Stimulated activated CD4-positive, alpha-beta T cell treated with anti-CD3 and anti-CD28 coated beads, TNF-alpha, amount 100 ng/mL, for 48 hours (primary cell): ENCODE measurements around the gene TJAP1.

Experiments
- DNase-seq, 3 donors: peaks; one replicate each; pipeline ENCODE4 v3.0.0-alpha.2; 2020; ENCODE audit warnings: low read depth in 3 of 3

TJAP1 gene

GRCh38 chr6:43477235-43478007 lies at the start of gene TJAP1:
Gene TJAP1 (plus strand): TSS chr6:43477570. CDS start chr6:43499002, 21,432 bp downstream.
- peak; percentile 93 to 99 (median 93) for DNase-seq

DNA sequence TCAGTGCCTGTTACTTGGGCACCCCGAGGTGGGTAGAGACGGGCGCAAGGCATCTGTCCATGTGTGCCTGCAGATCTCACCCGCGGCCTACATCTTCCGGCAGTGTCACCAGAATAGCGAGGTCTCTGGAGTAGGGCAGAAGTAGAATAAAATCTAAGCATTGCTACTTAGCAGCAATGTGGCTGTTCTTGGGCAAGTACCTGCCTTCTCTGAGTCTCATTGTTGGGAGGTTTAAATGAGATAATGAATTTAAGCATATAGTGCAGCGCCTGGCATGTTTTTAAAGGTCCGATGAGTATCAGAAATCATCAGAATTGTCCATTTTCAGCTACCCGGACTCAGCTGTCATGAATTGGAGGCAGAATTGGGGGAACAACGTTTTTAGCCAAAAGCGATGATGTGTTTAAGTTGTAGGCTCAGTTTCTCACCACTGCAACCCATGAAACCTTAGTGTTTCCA lies 49.2 kb upstream of the TJAP1 start:
- DNase-seq: no peak

DNA sequence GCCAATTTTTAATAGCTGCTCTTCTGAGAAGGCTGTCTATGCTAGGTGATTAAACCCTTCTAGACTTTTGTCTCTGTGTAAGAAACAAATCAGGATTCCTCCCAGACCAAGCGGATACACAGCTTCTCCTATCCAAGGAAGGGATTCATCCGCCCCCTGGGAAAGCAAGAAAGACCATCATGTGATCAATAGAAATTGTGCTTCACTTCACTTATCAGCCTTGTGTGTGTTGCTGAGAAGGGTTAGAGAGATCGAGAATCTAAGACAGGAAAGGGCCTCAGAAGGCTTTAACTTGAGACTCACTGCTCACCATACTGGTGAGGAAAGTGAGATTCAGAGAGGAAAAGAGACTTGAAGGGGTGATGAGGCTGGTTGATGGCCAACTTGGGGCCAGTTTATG lies 48.5 kb upstream of the TJAP1 start:
- DNase-seq: no peak

DNA sequence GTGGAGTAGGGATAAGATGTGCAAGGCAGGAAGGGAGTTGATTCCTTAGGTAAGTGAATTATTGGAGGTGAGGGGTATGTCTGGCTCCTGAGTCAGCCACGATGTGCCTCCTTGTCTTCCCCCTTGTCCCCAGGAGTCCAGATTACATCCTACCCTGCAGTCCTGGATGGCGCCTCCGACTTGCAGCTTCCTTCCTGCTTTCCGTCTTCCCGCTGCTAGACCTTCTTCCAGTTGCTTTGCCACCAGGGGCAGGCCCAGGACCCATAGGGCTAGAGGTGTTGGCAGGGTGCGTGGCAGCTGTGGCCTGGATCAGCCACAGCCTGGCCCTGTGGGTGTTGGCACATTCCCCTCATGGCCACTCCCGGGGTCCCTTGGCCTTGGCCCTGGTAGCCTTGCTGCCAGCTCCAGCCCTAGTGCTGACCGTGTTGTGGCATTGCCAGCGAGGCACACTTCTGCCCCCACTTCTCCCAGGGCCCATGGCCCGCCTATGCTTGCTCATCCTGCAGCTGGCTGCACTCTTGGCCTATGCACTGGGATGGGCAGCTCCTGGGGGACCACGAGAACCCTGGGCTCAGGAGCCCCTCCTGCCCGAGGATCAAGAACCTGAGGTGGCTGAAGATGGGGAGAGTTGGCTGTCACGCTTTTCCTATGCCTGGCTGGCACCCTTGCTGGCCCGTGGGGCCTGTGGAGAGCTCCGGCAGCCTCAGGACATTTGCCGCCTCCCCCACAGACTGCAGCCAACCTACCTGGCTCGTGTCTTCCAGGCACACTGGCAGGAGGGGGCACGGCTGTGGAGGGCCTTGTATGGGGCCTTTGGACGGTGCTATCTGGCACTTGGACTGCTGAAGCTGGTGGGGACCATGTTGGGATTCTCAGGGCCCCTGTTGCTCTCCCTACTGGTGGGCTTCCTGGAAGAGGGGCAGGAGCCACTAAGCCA lies 45.1 kb upstream of the TJAP1 start:
- no peak for DNase-seq

DNA sequence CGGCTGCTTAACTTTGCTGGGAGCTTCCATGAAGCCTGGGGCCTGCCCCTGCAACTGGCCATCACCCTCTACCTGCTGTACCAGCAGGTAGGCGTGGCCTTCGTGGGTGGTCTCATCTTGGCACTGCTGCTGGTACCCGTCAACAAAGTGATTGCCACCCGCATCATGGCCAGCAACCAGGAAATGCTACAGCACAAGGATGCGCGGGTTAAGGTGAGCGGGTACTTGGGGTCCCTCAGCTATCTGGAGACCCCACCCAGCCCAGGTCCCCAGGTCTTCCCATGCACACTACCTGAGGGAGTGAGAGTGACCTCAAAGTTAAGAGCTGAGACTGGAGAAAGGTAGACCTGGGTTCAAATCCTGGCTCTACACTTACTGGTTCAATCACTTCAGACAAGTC lies 44.2 kb upstream of the TJAP1 start:
- DNase-seq: no peak

DNA sequence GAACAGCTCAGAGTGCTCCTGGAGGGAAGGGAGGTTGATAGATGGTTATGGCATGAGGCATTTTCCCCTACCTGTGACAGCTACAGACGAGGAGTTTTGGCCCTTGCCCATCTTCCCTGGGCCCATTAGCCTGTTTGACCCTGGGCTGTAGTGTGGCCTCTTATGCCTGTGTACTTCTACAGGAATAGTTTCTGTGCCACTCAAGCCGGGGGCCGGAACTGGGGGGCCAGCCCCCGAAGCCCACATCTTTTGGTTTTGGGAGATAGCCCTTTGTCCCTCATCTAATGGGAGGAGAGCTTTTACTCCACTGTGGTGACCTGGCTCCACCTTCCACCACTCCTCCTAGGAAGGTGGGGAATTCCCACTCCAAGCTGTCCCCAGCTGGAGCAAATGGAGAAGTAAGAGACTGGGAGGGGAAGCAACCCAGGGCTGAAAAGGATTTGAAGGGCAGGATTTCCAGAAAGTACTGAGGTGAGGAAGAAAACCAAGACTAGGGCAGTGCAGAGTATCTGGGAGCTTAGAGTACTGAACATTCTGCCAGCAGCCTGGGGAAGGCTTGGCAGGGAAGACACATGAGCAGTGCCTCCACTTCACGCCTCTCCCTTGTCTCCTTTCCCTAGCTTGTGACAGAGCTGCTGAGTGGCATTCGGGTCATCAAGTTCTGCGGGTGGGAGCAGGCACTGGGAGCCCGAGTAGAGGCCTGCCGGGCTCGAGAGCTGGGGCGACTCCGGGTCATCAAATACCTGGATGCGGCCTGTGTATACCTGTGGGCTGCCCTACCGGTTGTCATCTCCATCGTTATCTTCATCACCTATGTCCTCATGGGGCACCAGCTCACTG lies 43.1 kb upstream of the TJAP1 start:
- DNase-seq: no peak

DNA sequence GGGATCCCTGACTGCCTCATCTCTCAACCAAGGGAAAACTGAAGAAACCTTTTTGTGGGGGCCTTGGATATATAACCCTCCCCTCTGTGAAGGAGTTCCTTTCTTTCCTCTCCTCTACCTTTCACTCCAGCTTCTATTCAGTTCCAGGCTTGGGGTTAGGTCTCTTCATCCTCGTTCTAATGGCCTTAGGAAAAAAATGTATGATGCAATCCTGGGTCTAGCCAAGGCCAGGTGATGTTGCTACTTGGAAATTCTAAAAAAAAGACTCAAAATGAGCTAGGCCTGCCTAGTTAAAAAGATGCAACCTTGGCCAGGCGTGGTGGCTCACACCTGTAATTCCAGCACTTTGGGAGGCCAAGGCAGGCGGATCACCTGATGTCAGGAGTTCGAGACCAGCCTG lies 42.4 kb upstream of the TJAP1 start:
- no peak for DNase-seq

DNA sequence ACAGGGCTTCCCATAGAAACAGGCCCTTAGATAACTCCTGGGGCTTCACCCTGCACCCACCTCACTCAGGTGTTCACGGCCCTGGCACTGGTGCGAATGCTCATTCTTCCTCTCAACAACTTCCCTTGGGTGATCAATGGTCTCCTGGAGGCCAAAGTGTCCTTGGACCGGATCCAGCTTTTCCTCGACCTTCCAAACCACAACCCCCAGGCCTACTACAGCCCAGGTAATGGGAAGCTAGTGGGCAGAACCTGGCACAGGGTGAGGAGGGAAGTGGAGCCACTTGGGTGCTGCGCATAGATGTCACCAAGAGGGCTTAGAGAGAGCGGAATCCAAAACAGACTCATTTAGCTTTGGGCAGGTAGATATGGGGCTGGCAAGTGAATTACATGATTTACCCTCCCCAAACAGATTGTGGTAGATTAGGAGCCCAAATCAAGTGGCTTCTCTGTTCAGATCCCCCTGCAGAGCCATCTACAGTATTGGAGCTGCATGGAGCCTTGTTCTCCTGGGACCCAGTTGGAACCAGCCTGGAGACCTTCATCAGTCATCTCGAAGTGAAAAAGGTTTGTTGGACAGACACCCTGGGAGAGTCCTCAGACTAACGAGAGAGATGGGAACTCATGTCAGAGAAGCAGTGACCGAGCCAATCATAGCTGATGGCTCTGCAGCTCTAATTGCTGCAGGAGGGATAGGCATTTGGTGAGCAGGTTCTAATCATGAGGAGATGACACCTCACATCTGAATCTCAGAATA lies 41.5 kb upstream of the TJAP1 start:
- no peak for DNase-seq

DNA sequence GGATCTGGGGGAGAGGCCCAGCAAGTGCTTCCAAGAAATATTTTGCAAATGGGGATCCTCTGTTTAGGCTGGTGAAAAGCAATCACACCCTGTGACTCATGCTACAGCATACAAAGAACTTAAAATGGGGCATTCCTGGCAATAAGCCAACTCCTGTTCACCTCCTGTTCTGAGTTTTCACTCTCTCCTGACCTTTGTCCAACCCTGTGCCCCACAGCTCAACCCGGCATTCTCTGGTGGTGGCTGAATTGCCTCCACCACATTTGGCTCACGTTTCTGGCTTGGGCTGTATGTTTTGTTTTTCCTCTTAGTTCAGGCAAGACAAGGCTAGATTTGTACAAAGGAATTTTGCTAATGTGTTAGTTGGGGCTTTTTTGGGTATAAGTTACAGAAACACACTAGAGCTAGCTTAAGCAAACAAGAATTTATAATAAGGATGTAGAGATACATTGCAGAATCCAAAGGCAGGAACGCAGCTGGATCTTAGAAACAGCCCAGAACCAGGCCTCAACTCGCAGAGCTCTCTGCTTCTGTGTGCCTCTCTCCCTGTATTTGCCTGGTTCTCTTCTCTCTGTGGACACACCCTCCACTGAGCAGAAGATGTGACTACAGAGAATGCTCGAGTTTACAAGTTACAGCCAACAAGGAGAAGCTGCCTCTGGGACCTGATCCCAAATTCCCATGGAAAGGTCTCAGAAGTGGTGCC lies 40.6 kb upstream of the TJAP1 start:
- DNase-seq: no peak

DNA sequence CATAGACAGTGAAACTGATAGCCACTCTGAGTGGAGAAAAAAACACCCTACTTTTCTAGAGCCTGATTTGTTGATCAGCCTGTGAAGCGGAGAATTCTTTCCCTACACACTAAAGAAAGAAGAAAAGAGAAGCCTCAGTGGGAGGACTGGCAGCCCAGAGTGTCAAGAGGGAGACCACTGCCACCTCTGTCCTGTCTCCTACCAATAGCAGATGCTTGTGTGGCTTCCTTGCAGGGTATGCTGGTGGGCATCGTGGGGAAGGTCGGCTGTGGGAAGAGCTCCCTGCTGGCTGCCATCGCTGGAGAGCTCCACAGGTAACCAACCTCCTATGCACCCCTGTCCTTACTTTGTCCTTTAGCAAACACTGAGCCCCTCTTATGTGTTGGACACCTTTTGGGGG lies 39.7 kb upstream of the TJAP1 start:
- no peak for DNase-seq

DNA sequence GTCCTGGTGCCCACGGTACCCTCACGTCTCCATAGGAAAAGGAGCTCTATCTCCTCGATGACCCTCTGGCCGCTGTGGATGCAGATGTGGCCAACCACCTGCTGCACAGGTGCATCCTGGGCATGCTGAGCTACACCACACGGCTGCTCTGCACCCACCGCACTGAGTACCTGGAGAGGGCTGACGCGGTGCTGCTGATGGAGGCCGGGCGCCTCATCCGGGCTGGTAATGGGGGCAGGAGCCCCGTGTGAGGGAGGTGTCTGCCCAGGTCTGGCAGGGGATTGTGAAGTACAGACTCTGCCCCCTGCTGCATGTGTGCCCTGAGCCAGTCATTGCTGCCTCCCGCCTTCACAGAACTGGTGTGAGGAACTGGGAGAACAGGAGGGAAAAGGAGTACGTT lies 34.4 kb upstream of the TJAP1 start:
- no peak for DNase-seq

DNA sequence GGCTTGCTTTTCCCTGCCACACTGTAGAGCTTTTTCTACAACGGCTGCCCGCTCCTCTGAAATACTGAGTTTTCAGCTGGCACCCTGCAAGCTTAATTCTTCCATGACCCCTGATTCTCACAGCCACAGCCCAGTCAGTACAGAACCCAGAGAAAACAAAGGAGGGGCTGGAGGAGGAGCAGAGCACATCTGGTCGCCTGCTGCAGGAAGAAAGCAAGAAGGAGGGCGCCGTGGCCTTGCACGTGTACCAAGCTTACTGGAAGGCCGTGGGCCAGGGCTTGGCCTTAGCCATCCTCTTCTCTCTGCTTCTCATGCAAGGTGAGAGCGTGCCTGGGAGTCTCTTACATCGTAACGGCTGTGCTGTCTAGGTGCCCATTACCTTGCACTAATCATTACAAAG lies 33.3 kb upstream of the TJAP1 start:
- DNase-seq: no peak

- no peak for DNase-seq
Observed at GRCh38 chr6:43444582-43444981, 32.8 kb upstream of the TJAP1 start.

GRCh38 chr6:43445576-43445975 lies 31.8 kb upstream of the TJAP1 start:
- DNase-seq: no peak

DNA sequence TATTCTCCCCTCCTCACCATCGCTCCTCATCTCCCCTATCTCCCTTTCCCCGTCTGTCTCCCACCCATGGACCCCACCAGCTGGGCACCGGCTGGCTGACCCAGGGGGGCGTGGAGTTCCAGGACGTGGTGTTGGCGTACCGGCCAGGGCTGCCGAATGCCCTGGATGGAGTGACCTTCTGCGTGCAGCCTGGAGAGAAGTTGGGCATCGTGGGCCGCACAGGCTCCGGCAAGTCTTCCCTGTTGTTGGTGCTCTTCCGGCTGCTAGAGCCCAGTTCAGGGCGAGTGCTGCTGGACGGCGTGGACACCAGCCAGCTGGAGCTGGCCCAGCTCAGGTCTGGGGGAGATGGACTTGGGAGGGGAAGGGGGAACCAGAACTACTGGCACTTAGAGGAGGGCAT lies 29.8 kb upstream of the TJAP1 start:
- no peak for DNase-seq

- DNase-seq: no peak
Observed at GRCh38 chr6:43448916-43449315, 28.5 kb upstream of the TJAP1 start.

GRCh38 chr6:43450699-43451131 lies 26.7 kb upstream of the TJAP1 start:
- no peak for DNase-seq

- DNase-seq: no peak
Observed at GRCh38 chr6:43451348-43451747, 26.0 kb upstream of the TJAP1 start.

- DNase-seq: no peak
Observed at GRCh38 chr6:43451939-43452338, 25.4 kb upstream of the TJAP1 start.

DNA sequence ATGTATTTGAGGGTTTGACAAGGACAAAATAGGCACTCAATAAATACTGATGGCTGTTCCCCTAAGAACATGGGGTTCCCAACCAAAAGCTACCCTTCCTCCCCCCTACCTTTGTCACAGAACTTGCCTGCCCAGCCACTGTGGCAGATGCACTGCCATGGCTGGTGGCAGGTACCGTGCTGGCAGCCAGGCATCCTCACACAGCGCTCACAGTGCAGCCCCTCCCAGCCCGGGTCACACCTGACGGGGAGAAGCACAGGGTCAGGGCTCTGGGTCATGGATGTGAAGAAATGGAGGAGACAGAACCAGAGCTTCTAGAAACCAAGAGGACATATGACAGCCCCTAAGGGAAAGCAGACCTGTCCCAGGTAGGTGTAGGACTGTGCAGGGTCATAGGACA lies 24.5 kb upstream of the TJAP1 start:
- no peak for DNase-seq

- no peak for DNase-seq
Observed at GRCh38 chr6:43453831-43454230, 23.5 kb upstream of the TJAP1 start.
